GM18507 (cell line): ENCODE results near the gene ATF5.
"Not testable (repeated sequence)": the region's sequence is repeated elsewhere in the genome, so short reads cannot be mapped to it uniquely, and the experiment has no call there.

Source experiments
- DNase-seq: peaks from one replicate; pipeline ENCODE4 v3.0.0; 2011; ENCODE audit warnings: low read depth; ENCODE audit not compliant: insufficient read length; ENCODE audit errors: extremely low spot score
- FAIRE-seq: peaks from 2 replicates; lab custom pipeline; 2011; peaks lifted over from hg19 to GRCh38; lab: Jason Lieb, UNC

Gene ATF5

DNA sequence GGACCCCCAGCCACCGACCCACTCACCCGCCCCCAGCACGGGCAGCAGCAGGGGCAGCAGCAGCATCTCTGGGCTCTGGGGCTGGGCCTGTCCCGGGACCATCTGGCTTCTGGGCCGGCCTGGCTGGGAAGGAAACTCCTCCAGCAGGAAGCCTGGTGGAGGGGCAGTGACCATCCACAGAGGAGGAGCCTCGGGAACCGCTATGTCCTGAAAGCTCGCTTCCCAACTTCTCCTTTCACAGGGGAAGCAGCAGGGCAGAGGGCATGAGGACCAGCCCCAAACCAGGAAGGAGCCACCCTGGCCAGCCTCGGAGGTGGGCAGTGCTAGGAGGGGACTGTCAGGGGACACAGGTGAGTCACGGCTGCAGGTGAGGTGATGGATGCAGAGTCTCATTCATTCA is 32.0 kb downstream of the ATF5 start, which contains the start of gene SIGLEC11:
Gene SIGLEC11 (minus strand): TSS at position 193 of the 400 bp plus-strand sequence. CDS start 91 bp downstream, at position 102.
- not testable (repeated sequence) for DNase-seq, FAIRE-seq

- FAIRE-seq (no peak), DNase-seq (no peak)
Observed at GRCh38 chr19:49968279-49968922, 39.4 kb downstream of the ATF5 start.

GRCh38 chr19:49969355-49969754 is 40.4 kb downstream of the ATF5 start:
- not testable (repeated sequence) for FAIRE-seq, DNase-seq

- FAIRE-seq (no peak), DNase-seq (no peak)
Observed at GRCh38 chr19:49971991-49972411, 43.0 kb downstream of the ATF5 start.

- FAIRE-seq (no peak), DNase-seq (no peak)
Observed at GRCh38 chr19:49972841-49973240, 43.8 kb downstream of the ATF5 start.

GRCh38 chr19:49973987-49974386 is 45.0 kb downstream of the ATF5 start:
- FAIRE-seq (no peak), DNase-seq (no peak)

DNA sequence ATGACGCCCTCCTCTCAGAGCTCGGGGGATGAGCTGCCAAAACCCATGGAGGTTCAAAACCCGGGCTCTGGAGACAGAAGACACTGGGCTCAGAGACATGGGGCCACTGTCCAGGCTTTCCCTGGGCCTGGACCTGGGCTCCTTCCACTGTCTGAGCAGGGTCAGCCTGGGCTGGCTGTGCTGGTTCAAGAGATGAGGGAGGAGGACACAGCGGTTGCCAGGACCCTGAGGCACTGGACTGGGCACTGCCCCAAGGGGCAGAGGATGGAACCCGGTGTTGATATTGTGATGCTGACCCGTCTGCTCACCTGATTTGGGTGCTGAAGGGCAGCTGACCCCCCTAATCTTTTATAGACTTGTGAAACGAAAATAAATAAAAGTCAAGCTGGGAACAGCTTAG is 46.0 kb downstream of the ATF5 start:
- FAIRE-seq (no peak), DNase-seq (no peak)

GRCh38 chr19:49976496-49976895 is 47.5 kb downstream of the ATF5 start:
- DNase-seq, result no peak
- FAIRE-seq, result no peak

GRCh38 chr19:49977076-49977475 is 48.1 kb downstream of the ATF5 start:
- no peak for FAIRE-seq
- no peak for DNase-seq

GRCh38 chr19:49977881-49978280 is 48.9 kb downstream of the ATF5 start:
- no peak for DNase-seq
- FAIRE-seq, result no peak

DNA sequence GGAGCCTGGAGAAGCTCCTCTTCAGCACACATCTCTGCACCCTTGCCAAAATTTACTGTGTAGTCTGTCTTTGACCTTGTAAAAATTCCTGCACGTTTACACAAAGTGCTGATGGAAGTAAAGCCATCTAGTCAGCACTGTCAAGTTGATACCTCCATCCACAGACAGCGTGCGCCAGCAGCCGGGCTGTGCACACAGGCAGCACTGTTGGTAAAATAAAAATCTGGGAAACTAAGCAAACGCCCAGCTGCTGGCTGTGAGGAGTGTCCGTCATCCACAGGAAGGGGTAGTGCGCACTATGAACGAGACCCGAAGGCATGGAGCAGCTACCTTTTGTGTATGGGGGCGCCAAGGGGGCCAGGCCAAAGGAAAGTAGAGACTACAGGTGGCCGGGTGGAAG is 49.3 kb downstream of the ATF5 start:
- DNase-seq (no peak), FAIRE-seq (no peak)

DNA sequence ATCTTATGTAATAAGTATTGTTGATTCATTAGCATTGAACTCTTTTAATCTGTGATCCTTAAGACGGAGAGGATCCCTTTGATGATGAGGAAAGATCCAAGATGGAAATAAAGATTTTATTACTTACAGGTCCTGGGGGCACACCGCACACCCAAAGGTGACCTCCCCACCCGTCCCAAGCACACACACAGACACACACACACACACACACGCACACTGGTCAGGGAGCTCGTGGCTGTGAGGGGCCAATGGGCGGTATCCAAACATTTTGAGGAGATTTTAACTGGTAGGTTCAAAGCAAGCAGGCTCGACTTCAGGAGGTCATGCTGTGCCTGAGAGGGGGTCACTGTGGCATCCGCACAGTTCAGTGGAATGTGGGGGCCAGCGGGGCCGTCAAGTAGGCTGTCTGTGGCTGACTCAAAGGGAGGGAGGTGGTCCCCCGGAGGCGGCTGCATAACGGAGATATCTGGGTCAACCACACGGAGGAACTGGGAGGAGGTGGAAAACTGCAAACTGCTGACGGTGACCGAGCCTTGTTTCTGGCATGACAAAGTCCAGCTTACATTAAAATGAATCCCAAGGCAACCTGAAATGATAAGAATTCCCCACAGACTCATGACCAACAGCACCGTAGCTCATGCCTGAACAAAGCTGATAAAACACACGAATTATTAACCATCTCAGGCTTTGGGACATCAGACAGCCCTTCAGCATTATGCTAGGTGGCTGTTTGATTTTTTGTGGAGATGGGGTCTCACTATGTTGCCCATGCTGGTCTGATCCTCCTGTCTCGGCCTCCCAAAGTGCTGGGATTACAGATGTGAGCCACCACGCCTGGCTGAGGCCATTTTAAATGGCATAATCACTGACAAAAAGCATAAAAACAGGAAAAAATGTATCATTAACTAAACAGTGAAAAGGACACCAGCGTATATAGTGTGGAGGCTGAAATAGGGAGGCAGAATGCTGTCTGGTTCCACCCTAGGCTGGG is 52.9 kb downstream of the ATF5 start:
- no peak for DNase-seq
- no peak for FAIRE-seq
